Fibroblast of lung (primary cell): ENCODE data around the gene LATS2.

Source experiments
- EZH2 ChIP-seq: IDR thresholded peaks from 2 replicates; pipeline ENCODE4 v1.5.1; 2012; ENCODE audit warnings: low read length, control low read depth, mild to moderate bottlenecking; ENCODE audit errors: missing control alignments
- TF ChIP-seq, protein P1 (sequence below), 2 donors: IDR thresholded peaks in 1 of 2; conservative IDR thresholded peaks in 1 of 2; 1 replicate in 1 of 2; 2 replicates in 1 of 2; pipeline ENCODE4 v1.5.1; 2011 to 2012; ENCODE audit warnings: low read length in 2 of 2, control low read depth in 1 of 2, inconsistent platforms in 1 of 2, low read depth in 1 of 2, mild to moderate bottlenecking in 1 of 2

DNA sequence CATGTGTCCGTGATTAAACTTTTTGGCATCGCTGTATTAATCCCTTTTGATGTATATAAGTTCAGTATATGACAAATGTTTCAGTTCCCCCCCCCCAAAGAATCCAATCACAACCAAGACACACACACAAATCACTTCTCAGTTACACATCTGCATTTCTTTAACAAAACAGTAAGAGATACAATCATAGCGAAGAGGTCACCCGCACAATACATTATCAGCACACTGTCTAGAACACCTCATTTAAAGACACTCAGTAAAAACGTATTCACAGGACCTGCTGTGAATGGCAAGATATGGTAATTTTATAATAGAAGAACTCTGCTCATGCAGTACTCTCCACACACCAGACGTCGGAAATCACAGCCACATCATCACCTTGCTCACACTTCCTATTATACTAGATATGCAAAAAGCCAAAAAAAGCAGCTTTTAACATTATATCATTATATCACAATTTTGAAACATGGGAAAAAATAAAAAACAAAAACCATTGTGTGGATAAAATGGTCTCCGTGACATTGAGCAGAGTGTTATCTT, 87.4 kb downstream of the LATS2 start:
- TF ChIP-seq, protein P1, sequence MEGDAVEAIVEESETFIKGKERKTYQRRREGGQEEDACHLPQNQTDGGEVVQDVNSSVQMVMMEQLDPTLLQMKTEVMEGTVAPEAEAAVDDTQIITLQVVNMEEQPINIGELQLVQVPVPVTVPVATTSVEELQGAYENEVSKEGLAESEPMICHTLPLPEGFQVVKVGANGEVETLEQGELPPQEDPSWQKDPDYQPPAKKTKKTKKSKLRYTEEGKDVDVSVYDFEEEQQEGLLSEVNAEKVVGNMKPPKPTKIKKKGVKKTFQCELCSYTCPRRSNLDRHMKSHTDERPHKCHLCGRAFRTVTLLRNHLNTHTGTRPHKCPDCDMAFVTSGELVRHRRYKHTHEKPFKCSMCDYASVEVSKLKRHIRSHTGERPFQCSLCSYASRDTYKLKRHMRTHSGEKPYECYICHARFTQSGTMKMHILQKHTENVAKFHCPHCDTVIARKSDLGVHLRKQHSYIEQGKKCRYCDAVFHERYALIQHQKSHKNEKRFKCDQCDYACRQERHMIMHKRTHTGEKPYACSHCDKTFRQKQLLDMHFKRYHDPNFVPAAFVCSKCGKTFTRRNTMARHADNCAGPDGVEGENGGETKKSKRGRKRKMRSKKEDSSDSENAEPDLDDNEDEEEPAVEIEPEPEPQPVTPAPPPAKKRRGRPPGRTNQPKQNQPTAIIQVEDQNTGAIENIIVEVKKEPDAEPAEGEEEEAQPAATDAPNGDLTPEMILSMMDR (conservative IDR thresholded peaks at IDR 0.05 in 1 of 2, IDR thresholded peaks at IDR 0.05 in 1 of 2; ENCODE audit: low read depth in 1 of 2, low read length in 2 of 2), result no peak
- TF ChIP-seq EZH2, result no peak
